CD4-positive, alpha-beta T cell treated with Interferon alpha-2 for 1 hour (primary cell): ENCODE data around the gene DLX4.
A peak's percentile ranks its signal among the peaks of the same experiment; 100 is the strongest.

Source experiments
- DNase-seq, 2 donors: peaks; one replicate each; pipeline ENCODE4 v3.0.0-alpha.2; 2020 to 2022

DLX4 gene

GRCh38 chr17:49969134-49969759 lies at the start of gene DLX4:
Gene DLX4, plus strand, starts transcription at chr17:49969190. Its CDS starts 279 bp downstream, at chr17:49969469.
- peak in 1 of 2 donors; percentile 24 for DNase-seq

- no peak for DNase-seq
Observed at GRCh38 chr17:49920030-49920769, 48.8 kb upstream of the DLX4 start.

GRCh38 chr17:49922095-49922494 lies 46.9 kb upstream of the DLX4 start:
- no peak for DNase-seq

- no peak for DNase-seq
Observed at GRCh38 chr17:49924116-49924515, 44.9 kb upstream of the DLX4 start.

- no peak for DNase-seq
Observed at GRCh38 chr17:49924589-49924988, 44.4 kb upstream of the DLX4 start.

GRCh38 chr17:49925921-49926320 lies 43.1 kb upstream of the DLX4 start:
- DNase-seq, result no peak

- no peak for DNase-seq
Observed at GRCh38 chr17:49926886-49927285, 42.1 kb upstream of the DLX4 start.

GRCh38 chr17:49928126-49928800 lies 40.7 kb upstream of the DLX4 start:
- DNase-seq, result no peak

- no peak for DNase-seq
Observed at GRCh38 chr17:49928837-49929475, 40.0 kb upstream of the DLX4 start.

GRCh38 chr17:49930880-49931279 lies 38.1 kb upstream of the DLX4 start:
- DNase-seq, result no peak

- DNase-seq, result no peak
Observed at GRCh38 chr17:49931416-49932137, 37.4 kb upstream of the DLX4 start.

GRCh38 chr17:49932138-49932723 lies 36.8 kb upstream of the DLX4 start:
- no peak for DNase-seq

GRCh38 chr17:49932901-49933300 lies 36.1 kb upstream of the DLX4 start:
- DNase-seq, result no peak

GRCh38 chr17:49935526-49936210 lies 33.3 kb upstream of the DLX4 start:
- DNase-seq, result no peak

GRCh38 chr17:49936386-49936785 lies 32.6 kb upstream of the DLX4 start:
- DNase-seq, result no peak

- DNase-seq, result no peak
Observed at GRCh38 chr17:49939318-49939717, 29.7 kb upstream of the DLX4 start.

- no peak for DNase-seq
Observed at GRCh38 chr17:49941427-49941826, 27.6 kb upstream of the DLX4 start.

- no peak for DNase-seq
Observed at GRCh38 chr17:49942947-49943346, 26.0 kb upstream of the DLX4 start.

GRCh38 chr17:49944273-49944870 lies 24.6 kb upstream of the DLX4 start:
- no peak for DNase-seq

GRCh38 chr17:49946208-49946607 lies 22.8 kb upstream of the DLX4 start:
- DNase-seq, result no peak

GRCh38 chr17:49946964-49947584 lies 21.9 kb upstream of the DLX4 start:
- DNase-seq, result no peak
